K562 (cell line): ENCODE results near the gene CARD9. TPM values are rescaled to one million over a fixed set of nuclear protein-coding genes. Genes with fewer than 3 reads are reported as not detected.

ENCODE experiments used
- ATAC-seq: fragments of 200-7000 bp; cut with Tn5 transposase; 3 replicates; pipeline ENCODE4 v1.9.1; 2020; ENCODE audit warnings: moderate library complexity
- BruUV-seq: library from RNA; stranded (reverse); fragments of 400-500 nt; replicated peaks from 2 replicates; lab custom pipeline; 2021; lab: Mats Ljungman, UMichigan
- CTCF ChIA-PET: fragments of 300-600 bp; formaldehyde crosslinking; extraction: SDS; loops from one replicate; lab custom pipeline; 2021; ENCODE audit warnings: low intra/inter-chr PET ratio; lab: Yijun Ruan, JAX
- POLR2A ChIA-PET: fragments of 300-600, 350-650 bp; sonication (Branson Sonifier 250); formaldehyde crosslinking; extraction: SDS; loops from one replicate; lab custom pipeline; 2021; ENCODE audit warnings: antibody characterized with exemption, inconsistent platforms; lab: Yijun Ruan, JAX
- DNase-seq, 4 experiments: peaks; one replicate each; pipeline versions ENCODE4 v3.0.0 to v3.0.0-alpha.2; 2011 to 2018; ENCODE audit warnings: low spot score in 3 of 4, mixed read lengths in 3 of 4; ENCODE audit errors: extremely low read depth in 1 of 4
- FAIRE-seq: peaks from 2 replicates; lab custom pipeline; 2011; peaks lifted over from hg19 to GRCh38; lab: Jason Lieb, UNC
- H2AFZ ChIP-seq: 2 replicates; pipeline ENCODE4 v1.6.0; 2011; ENCODE audit warnings: low read depth, low read length, control low read depth, inconsistent platforms
- H3K27ac ChIP-seq: fragments of 200-600 bp; 3 replicates; pipeline ENCODE4 v1.8.0; 2011; ENCODE audit warnings: low read depth, mild to moderate bottlenecking, control low read depth, inconsistent platforms, low read length, moderate library complexity, mixed read lengths; ENCODE audit errors: extremely low read depth
- H3K27me3 ChIP-seq, 2 experiments: fragments of 300-600 bp in 1 of 2; 2 replicates in 1 of 2; 3 replicates in 1 of 2; pipeline versions ENCODE4 v1.6.0 to v1.8.0; 2011; ENCODE audit warnings: inconsistent platforms in 2 of 2, low read length in 2 of 2, mild to moderate bottlenecking in 1 of 2, mixed read lengths in 1 of 2, moderate library complexity in 1 of 2; ENCODE audit not compliant: control insufficient read depth in 2 of 2, insufficient read depth in 2 of 2
- H3K36me3 ChIP-seq: fragments of 300-600 bp; 3 replicates; pipeline ENCODE4 v1.8.0; 2011; ENCODE audit warnings: mild to moderate bottlenecking, low read length, inconsistent platforms; ENCODE audit not compliant: control insufficient read depth, insufficient read depth
- H3K4me1 ChIP-seq, 2 experiments: fragments of 200-600 bp in 1 of 2; replicated peaks in 1 of 2; 2 replicates in 1 of 2; 3 replicates in 1 of 2; pipeline versions ENCODE4 v1.5.1 to v1.8.0; 2011; ENCODE audit warnings: inconsistent platforms in 2 of 2, low read length in 2 of 2, mild to moderate bottlenecking in 1 of 2, mixed read lengths in 1 of 2, moderate library complexity in 1 of 2; ENCODE audit not compliant: control insufficient read depth in 2 of 2, insufficient read depth in 2 of 2
- H3K4me2 ChIP-seq: 2 replicates; pipeline ENCODE4 v1.6.1; 2011; ENCODE audit warnings: low read length, control low read depth, inconsistent platforms, mixed read lengths; ENCODE audit not compliant: insufficient read depth
- H3K4me3 ChIP-seq: fragments of 200-600 bp; sonication (generic), shearing (Covaris generic); 2 replicates; pipeline ENCODE4 v1.5.1; 2016; ENCODE audit warnings: control low read depth, inconsistent platforms
- H3K79me2 ChIP-seq: fragments of 200-600 bp; 3 replicates; pipeline ENCODE4 v1.8.0; 2011; ENCODE audit warnings: low read length, inconsistent platforms; ENCODE audit not compliant: control insufficient read depth, insufficient read depth
- H3K9ac ChIP-seq, 2 experiments: 2 replicates each; pipeline versions ENCODE4 v1.6.0 to v1.6.1; 2011; ENCODE audit warnings: low read depth in 2 of 2, low read length in 2 of 2, control low read depth in 1 of 2, inconsistent platforms in 1 of 2, mild to moderate bottlenecking in 1 of 2, mixed read lengths in 1 of 2; ENCODE audit not compliant: insufficient read depth in 1 of 2
- H3K9me1 ChIP-seq: one replicate; pipeline ENCODE4 v1.6.0; 2011; ENCODE audit warnings: inconsistent platforms, mild to moderate bottlenecking, low read length, moderate library complexity; ENCODE audit not compliant: control insufficient read depth, insufficient read depth
- H3K9me3 ChIP-seq: replicated peaks from 2 replicates; pipeline ENCODE4 v1.5.1; 2011; ENCODE audit warnings: low read depth, low read length, inconsistent platforms; ENCODE audit not compliant: control insufficient read depth, insufficient read depth
- H4K20me1 ChIP-seq: replicated peaks from 2 replicates; pipeline ENCODE4 v1.6.1; 2011; ENCODE audit warnings: low read length, inconsistent platforms, mixed read lengths; ENCODE audit not compliant: control insufficient read depth, insufficient read depth
- JUND ChIP-seq, 2 experiments: IDR thresholded peaks; 2 replicates in 1 of 2; 3 replicates in 1 of 2; pipeline ENCODE4 v1.6.1; 2011; ENCODE audit warnings: borderline replicate concordance in 2 of 2, low read depth in 2 of 2, low read length in 2 of 2, improper control_type of control experiment in 1 of 2, missing biosample characterization in 1 of 2, missing genetic modification characterization in 1 of 2, missing genetic modification reagents in 1 of 2
- WGBS: fragments of 100-300 bp; shearing (Covaris generic); methylation state at CpG from one replicate; pipeline ENCODE4 v1.1.6; 2016; ENCODE audit warnings: low coverage, mixed read lengths; ENCODE audit not compliant: insufficient coverage; ENCODE audit errors: missing lambda C conversion rate; 5-methylcytosine and 5-hydroxymethylcytosine counted together
- in situ Hi-C: fragments of 300-500 bp; cut with MboI; formaldehyde crosslinking; loops from 4 replicates; pipeline ENCODE4 v1.15.0; 2018; ENCODE audit warnings: inconsistent platforms, mixed read lengths
- intact Hi-C: fragments of 100-400 bp; cut with micrococcal nuclease; formaldehyde crosslinking; loops from 2 replicates; pipeline ENCODE4 v1.14.2; 2022
- polyA plus RNA-seq, 8 experiments: library from polyadenylated mRNA; depleted of rRNA in 4 of 8; stranded (reverse) in 5 of 8; unstranded in 3 of 8; fragments of >200 nt; fragmentation: Nextera tagmentation in 2 of 8; fragmentation: Illumina TruSeq in 1 of 8; extraction: Ambion mirVana in 2 of 8; extraction: Trizol in 1 of 8; gene quantifications; 2 replicates each; pipeline versions ENCODE4 v1.2.1 to v1.2.3, GENCODE V29; 2011 to 2014; ENCODE audit warnings: inconsistent platforms in 1 of 8, missing spikeins in 1 of 8
- total RNA-seq, 7 experiments: library from RNA; depleted of rRNA in 6 of 7; stranded (reverse); fragments of >200 nt in 6 of 7; fragmentation: Illumina TruSeq in 2 of 7; extraction: Trizol in 2 of 7; gene quantifications; 2 replicates each; pipeline versions ENCODE4 v1.2.1 to v1.2.3, GENCODE V29; 2011 to 2021; ENCODE audit warnings: low replicate concordance in 1 of 7
- TF ChIP-seq, protein P1 (sequence below): fragments of 450-650 bp; IDR thresholded peaks from 2 replicates; pipeline ENCODE4 v1.6.1; 2016

Gene CARD9
- total and polyA plus RNA-seq, 9 of the 15 experiments (the other 6 are each of a cell fraction or from before 2014, with no cell fraction given), result 1.7 to 53.0 (median 9.7) TPM

DNA sequence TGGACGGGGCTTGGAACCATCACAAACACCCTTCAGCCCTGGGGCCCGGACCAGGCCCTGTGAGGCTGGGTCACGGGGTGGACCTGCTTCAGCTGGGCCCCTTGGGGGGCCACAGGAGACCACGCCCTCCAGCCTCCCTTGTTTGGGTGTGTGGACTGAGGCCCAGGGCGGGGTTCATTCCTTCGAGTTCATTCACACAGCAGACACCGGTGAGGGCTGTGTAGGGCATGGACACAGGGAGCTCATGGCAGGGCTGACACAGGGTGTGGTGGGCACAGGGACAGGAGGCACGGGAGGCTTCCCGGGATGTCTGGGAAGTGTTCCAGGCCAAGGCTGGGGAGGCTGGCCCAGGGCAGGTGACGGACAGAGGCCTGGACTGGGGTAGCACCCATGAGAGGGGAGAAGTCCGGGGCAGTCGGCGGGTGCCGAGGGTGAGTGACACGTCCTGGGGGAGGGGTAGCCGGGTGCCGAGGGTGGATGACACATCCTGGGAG, 18.8 kb downstream of the CARD9 start:
- no peak overlapping the region for H3K4me2 ChIP-seq
- FAIRE-seq (no peak), DNase-seq (peak in 3 of 4 experiments; percentile 31 to 61 (median 51)), ATAC-seq (peak; percentile 6)
- intact Hi-C loops, result no loop called here
- H4K20me1 ChIP-seq, result no peaks in the 10 kb centered on the region; the same call in 1 of the 2 replicates
- no peak for TF ChIP-seq JUND (IDR thresholded peaks at IDR 0.05; ENCODE audit: borderline replicate concordance, low read depth, low read length)
- no peak for TF ChIP-seq JUND (tag; IDR thresholded peaks at IDR 0.05; ENCODE audit: borderline replicate concordance, low read depth, low read length)
- TF ChIP-seq, protein P1, sequence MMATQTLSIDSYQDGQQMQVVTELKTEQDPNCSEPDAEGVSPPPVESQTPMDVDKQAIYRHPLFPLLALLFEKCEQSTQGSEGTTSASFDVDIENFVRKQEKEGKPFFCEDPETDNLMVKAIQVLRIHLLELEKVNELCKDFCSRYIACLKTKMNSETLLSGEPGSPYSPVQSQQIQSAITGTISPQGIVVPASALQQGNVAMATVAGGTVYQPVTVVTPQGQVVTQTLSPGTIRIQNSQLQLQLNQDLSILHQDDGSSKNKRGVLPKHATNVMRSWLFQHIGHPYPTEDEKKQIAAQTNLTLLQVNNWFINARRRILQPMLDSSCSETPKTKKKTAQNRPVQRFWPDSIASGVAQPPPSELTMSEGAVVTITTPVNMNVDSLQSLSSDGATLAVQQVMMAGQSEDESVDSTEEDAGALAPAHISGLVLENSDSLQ, result peak; percentile 67
- H2AFZ ChIP-seq, result no peak overlapping the region
- H3K36me3 ChIP-seq, result no peaks in the 10 kb centered on the region
- in situ Hi-C loops, result no loop called here
- H3K4me1 ChIP-seq, result peaks cover 0 to 90% of the 10 kb centered on the region in 2 experiments; a peak in 4 of 5 replicates
- no peaks in the 10 kb centered on the region for H3K9me1 ChIP-seq
- ChIA-PET POLR2A (interaction anchor here (0.6 to 1.9 kb wide), 3 partner anchors 9 to 373 kb away, joined by 3 to 9 read pairs (median 3); partner anchors contain the start of gene DNLZ), CTCF (interaction anchor here (1.1 kb wide), 1 partner anchor 9 kb away, joined by 3 read pairs; no protein-coding TSS in a partner anchor)
- no TSS peak for BruUV-seq
- peak overlapping the region in 1 of 2 experiments; percentile 56; a peak in 2 of 4 replicates for H3K9ac ChIP-seq
- no peak overlapping the region for H3K27ac ChIP-seq
- H3K4me3 ChIP-seq, result no peak overlapping the region
- WGBS, result 25% methylated on average over 7 of the region's 17 CpGs
- H3K9me3 ChIP-seq, result no peaks in the 10 kb centered on the region
- no peaks in the 10 kb centered on the region for H3K27me3 ChIP-seq
- H3K79me2 ChIP-seq, result no peaks in the 10 kb centered on the region
